ENCODE data around the gene COA1.
"Not testable (repeated sequence)": the region's sequence is repeated elsewhere in the genome, so short reads cannot be mapped to it uniquely, and the experiment has no call there.

The COA1 gene

GRCh38 chr7:43636093-43636492 lies 93.2 kb downstream of the COA1 start:
- no peak overlapping the region for H3K4me3 ChIP-seq (replicated peaks; ENCODE audit: low read depth, low read length)
- TF ChIP-seq, protein P1, sequence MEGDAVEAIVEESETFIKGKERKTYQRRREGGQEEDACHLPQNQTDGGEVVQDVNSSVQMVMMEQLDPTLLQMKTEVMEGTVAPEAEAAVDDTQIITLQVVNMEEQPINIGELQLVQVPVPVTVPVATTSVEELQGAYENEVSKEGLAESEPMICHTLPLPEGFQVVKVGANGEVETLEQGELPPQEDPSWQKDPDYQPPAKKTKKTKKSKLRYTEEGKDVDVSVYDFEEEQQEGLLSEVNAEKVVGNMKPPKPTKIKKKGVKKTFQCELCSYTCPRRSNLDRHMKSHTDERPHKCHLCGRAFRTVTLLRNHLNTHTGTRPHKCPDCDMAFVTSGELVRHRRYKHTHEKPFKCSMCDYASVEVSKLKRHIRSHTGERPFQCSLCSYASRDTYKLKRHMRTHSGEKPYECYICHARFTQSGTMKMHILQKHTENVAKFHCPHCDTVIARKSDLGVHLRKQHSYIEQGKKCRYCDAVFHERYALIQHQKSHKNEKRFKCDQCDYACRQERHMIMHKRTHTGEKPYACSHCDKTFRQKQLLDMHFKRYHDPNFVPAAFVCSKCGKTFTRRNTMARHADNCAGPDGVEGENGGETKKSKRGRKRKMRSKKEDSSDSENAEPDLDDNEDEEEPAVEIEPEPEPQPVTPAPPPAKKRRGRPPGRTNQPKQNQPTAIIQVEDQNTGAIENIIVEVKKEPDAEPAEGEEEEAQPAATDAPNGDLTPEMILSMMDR (IDR thresholded peaks at IDR 0.05; ENCODE audit: low read length, missing control alignments), result no peak
- DNase-seq (ENCODE audit: low read depth), result peak; percentile 71

- TF ChIP-seq, protein P1 (IDR thresholded peaks at IDR 0.05; ENCODE audit: low read length, missing control alignments), result no peak
- no peak overlapping the region for H3K4me3 ChIP-seq (replicated peaks; ENCODE audit: low read depth, low read length)
- no peak for DNase-seq (ENCODE audit: low read depth)
Observed at GRCh38 chr7:43634384-43634783, 94.9 kb downstream of the COA1 start.

- H3K4me3 ChIP-seq (replicated peaks; ENCODE audit: low read depth, low read length), result no peak overlapping the region
- TF ChIP-seq, protein P1 (IDR thresholded peaks at IDR 0.05; ENCODE audit: low read length, missing control alignments), result no peak
- no peak for DNase-seq (ENCODE audit: low read depth)
Observed at GRCh38 chr7:43632746-43633145, 96.6 kb downstream of the COA1 start.

DNA sequence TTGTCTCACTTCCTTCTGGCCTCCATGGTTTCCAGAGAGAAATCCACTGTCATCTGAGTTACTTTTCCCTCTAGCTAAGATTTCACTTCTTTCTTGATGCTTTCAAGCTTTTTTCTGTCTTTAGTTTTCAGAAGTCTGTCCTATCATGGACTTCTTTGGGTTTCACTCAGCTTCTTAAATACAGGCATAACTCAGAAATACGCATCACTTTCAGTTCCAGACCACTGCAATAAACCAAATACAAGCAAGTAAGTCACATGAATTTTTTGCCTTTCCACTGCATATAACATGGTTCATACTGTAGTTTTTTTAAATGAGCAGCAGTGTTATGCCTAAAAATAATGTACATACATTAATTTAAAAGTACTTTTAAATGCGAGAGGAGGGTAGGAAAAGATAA lies 97.8 kb downstream of the COA1 start:
- no peak for DNase-seq (ENCODE audit: low read depth)

DNA sequence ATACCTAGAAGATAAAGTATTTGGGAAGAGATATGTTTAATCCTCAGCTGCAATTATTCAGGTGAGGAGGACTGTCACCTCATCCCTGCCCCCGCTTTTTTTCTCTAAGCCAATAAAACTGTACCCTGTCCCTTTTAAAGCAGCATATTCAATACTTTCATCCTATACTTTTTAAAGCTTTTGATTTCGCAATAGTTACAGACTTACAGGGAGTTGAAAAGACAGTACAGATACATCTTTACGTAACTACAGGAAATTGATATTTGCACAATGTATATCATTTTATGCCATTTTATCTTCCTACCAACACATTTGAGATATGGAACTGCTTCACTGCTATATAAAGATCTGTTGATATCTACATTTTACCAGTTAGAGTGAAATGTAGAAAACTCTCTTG lies 98.8 kb downstream of the COA1 start:
- DNase-seq (ENCODE audit: low read depth), result no peak
- H3K4me3 ChIP-seq (replicated peaks; ENCODE audit: low read depth, low read length), result no peak overlapping the region
- TF ChIP-seq, protein P1 (IDR thresholded peaks at IDR 0.05; ENCODE audit: low read length, missing control alignments), result no peak

More for the DNA sequence above, 97.8 kb downstream of the COA1 start:
- H3K4me3 ChIP-seq (replicated peaks; ENCODE audit: low read depth, low read length), result no peak overlapping the region
- TF ChIP-seq, protein P1 (IDR thresholded peaks at IDR 0.05; ENCODE audit: low read length, missing control alignments), result no peak

- DNase-seq (ENCODE audit: low read depth), result no peak
- TF ChIP-seq, protein P1 (IDR thresholded peaks at IDR 0.05; ENCODE audit: low read length, missing control alignments), result no peak
- no peak overlapping the region for H3K4me3 ChIP-seq (replicated peaks; ENCODE audit: low read depth, low read length)
Observed at GRCh38 chr7:43629857-43630256, 99.5 kb downstream of the COA1 start.

DNA sequence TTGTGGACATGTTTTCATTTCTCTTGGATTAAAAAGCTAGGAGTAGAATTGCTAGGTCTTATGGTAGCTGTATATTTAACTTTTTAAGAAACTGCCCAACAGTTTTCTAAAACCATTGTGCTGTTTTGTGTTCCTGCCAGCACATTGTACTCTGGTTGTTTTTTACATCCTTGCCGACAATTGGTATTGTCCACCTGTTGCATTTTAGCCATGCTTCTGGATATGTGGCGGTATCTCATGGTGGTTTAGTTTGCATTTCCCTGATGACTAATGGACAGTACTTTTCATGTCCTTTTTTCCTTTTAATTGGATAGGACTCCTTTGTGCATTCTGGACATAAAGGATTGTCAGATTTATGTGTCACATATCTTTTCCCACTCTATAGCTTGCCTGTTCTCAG lies 100.9 kb downstream of the COA1 start:
- TF ChIP-seq, protein P1 (IDR thresholded peaks at IDR 0.05; ENCODE audit: low read length, missing control alignments), result no peak
- no peak overlapping the region for H3K4me3 ChIP-seq (replicated peaks; ENCODE audit: low read depth, low read length)

GRCh38 chr7:43627798-43628197 lies 101.5 kb downstream of the COA1 start:
- not testable (repeated sequence) for DNase-seq (ENCODE audit: low read depth); H3K4me3 ChIP-seq (replicated peaks; ENCODE audit: low read depth, low read length)

More for the DNA sequence above, 100.9 kb downstream of the COA1 start:
- peak; percentile 13 for DNase-seq (ENCODE audit: low read depth)

All from fibroblast of pulmonary artery (primary cell).